NCI-H69 (cell line): Measurements from ENCODE around the gene DDX54.
"Not testable (repeated sequence)": the region's sequence is repeated elsewhere in the genome, so short reads cannot be mapped to it uniquely, and the experiment has no call there.

Source experiments
- DNase-seq: peaks from one replicate; lab custom pipeline; 2025; lab: John Stamatoyannopoulos, UW

DDX54 gene

DNA sequence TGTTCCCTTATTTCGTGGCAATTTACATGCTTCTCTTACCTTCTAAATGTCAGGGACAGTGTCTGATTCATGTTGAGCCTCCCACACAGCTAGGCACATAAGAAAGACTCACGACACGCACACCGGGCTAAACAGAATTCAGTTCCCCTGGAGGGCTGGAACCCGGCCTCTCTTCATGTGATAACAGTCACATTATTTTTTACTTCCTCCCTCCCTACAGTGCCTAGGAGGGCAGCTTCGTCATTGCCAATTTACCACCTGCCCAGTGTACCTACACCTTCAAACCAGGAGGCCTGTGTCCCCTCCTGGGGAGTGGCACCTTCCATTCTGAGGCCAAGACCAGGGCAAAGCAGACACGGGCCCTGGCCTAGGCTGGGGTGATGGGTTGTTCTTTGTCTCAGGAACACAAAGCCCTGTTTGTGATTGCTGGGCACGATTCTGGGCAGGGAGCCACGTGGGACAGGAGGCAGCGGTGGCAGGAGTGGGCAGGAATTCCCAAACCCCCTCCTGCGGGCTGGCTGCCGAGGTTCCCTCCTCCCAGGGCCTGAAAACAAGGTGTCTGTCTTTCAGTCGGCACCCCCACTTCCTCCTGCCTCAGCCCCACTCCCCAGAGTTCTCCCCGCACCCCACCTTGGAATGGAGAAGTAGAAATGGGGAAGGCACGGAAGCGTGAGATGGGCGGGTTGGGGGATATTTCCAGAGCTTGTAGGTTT, 42.9 kb downstream of the DDX54 start:
- peak; percentile 22 for DNase-seq

- not testable (repeated sequence) for DNase-seq
Observed at GRCh38 chr12:113141716-113142115, 43.6 kb downstream of the DDX54 start.

- no peak for DNase-seq
Observed at GRCh38 chr12:113140706-113141105, 44.6 kb downstream of the DDX54 start.

- no peak for DNase-seq
Observed at GRCh38 chr12:113138826-113139225, 46.5 kb downstream of the DDX54 start.

DNA sequence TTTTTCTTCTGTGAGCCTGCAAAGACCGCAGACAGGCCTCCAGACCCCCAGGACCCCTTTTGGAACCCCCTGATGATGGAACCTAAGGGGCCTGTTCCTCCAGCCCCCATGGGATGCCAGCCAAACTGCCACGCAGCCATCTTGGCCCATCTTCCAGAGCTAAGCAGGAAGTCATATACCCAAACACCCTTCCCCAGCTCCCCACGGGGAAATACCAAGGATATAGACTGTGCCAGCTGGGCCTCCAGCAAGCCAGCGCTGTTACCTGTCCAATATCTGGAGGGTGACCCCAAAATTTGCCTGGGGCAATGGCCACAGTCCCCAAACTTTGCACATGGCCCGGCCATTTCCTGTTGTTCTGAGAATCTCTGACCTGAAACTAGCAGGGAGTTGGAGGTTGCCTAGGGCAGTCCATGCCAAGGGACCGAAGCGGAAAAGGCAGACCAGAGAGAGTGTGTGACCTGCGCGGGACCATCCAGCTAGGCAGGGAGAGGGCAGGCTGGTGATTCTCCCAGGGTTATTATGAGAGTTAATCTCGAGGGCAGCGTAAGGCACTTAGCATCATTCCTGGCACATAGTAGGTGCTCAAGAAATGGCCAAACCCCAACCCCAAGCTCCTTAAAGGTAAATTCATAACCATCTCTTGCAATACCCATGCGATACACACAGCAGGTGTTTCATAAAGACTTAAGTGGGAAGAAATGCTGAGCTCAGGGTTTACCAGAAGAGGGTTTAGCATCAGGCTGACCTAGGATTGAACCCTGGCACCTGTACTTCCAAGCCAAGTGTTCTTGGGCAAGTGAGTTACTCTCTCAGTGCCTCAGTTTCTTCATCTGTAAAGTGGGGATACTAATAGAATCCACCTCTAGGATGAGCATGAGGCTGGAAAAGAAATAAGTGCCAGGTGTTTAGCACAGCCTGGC, 47.2 kb downstream of the DDX54 start:
- DNase-seq, result no peak

- DNase-seq, result no peak
Observed at GRCh38 chr12:113136990-113137511, 48.2 kb downstream of the DDX54 start.

GRCh38 chr12:113136128-113136989, 48.9 kb downstream of the DDX54 start:
- DNase-seq, result peak; percentile 79

DNA sequence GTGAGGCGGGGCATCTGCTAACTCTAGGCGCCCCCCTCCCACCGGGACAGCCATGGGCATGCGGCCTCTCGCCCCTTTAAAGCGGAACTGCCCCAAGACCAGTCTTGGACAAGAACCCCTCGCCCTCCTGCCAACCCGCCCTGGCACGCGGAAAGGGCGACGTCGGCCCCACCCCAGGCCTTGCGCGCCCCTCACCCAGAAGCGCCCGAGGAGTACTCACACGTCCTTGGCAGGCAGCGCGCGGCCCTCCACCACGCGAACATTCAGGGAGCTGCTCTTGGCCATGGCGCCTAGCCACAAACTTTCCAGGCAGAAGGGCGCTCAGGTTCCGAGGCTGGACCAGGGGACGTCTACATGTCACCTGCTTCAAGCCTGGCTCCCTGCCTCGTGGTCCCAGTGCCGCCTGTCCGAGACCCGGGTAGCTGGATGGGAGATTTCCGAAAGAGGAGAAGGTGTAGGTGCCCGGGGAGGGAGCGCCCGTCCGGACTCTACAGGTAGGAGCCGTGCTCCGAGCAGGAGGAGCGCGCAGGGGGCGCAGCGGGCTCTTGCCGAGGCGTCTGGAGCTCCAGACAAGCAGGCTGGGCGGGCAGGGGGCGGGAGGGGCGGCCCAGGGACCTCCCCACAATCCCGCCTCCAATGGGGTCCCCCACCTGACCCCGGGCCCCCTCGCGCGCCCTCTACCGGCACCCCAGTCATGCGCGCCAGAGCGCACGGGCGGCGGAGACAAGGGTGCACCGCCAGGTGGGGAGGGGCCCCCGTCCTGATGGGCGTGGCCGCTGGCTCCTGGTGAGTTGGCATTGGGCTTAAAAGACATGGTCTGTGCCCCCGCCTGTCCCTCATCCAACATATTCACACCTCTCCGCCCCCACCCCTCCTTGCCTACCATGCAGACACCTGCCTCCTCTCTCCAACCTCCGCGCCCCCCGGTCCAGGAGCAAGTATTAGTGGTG, 49.8 kb downstream of the DDX54 start, which contains the start of gene RASAL1:
TSS of gene RASAL1 (minus strand) at position 584 of the 950 bp plus-strand sequence. CDS start at position 285, 299 bp downstream.
- peak; percentile 94 for DNase-seq

DNA sequence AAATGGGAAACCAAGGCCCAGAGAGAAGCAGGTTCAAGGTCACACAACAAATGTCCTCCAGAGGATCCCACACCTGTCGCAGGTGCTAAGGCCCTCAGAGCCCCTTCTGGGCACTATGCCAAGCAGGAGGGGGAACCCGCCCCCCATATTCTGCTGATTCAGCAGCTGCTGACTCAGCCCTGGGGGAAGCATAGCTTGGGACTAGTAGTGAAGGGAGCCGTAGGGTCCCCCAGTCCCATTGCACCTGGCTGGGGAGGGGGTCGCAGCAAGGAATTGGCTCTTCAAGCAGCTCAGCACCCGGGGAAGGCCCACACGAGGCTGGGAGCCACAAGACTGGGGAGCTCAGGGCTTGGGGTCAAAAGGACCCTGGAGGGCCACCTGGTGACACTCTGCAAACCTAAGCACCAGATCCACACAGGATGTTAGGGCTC, 50.7 kb downstream of the DDX54 start:
- DNase-seq, result peak; percentile 51

GRCh38 chr12:113134071-113134470, 51.2 kb downstream of the DDX54 start:
- DNase-seq, result no peak

- no peak for DNase-seq
Observed at GRCh38 chr12:113133666-113134065, 51.6 kb downstream of the DDX54 start.

DNA sequence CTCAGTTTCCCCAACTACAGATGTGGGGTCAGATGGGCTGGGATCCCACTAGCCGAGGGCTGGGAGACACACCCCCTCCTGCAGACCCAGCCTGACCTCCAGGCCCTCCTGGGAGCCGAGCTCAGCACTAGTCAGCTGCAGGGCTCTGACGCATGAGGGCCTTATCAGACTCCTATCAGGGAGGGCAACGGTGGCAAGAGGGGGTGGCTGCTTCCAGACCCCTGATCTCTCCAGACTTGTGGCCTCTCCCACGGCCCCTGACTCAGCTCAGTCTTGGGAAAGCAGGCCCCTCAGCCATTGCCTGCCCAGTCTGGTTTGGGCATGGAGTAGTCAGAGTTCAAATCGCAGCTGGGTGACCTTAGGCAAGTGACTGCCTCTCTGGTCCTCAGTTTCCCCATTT, 52.2 kb downstream of the DDX54 start:
- no peak for DNase-seq

GRCh38 chr12:113131556-113131955, 53.7 kb downstream of the DDX54 start:
- no peak for DNase-seq

- DNase-seq, result peak; percentile 34
Observed at GRCh38 chr12:113130457-113131135, 54.7 kb downstream of the DDX54 start.

GRCh38 chr12:113129664-113130456, 55.4 kb downstream of the DDX54 start:
- no peak for DNase-seq

GRCh38 chr12:113128802-113129663, 56.2 kb downstream of the DDX54 start:
- DNase-seq, result no peak

GRCh38 chr12:113127791-113128199, 57.5 kb downstream of the DDX54 start:
- no peak for DNase-seq
